Measurements from ENCODE around the gene SGO2. TPM values are rescaled to one million over a fixed set of nuclear protein-coding genes. Genes with fewer than 3 reads are reported as not detected.
A peak's percentile ranks its signal among the peaks of the same experiment; 100 is the strongest.

The SGO2 gene, protein sequence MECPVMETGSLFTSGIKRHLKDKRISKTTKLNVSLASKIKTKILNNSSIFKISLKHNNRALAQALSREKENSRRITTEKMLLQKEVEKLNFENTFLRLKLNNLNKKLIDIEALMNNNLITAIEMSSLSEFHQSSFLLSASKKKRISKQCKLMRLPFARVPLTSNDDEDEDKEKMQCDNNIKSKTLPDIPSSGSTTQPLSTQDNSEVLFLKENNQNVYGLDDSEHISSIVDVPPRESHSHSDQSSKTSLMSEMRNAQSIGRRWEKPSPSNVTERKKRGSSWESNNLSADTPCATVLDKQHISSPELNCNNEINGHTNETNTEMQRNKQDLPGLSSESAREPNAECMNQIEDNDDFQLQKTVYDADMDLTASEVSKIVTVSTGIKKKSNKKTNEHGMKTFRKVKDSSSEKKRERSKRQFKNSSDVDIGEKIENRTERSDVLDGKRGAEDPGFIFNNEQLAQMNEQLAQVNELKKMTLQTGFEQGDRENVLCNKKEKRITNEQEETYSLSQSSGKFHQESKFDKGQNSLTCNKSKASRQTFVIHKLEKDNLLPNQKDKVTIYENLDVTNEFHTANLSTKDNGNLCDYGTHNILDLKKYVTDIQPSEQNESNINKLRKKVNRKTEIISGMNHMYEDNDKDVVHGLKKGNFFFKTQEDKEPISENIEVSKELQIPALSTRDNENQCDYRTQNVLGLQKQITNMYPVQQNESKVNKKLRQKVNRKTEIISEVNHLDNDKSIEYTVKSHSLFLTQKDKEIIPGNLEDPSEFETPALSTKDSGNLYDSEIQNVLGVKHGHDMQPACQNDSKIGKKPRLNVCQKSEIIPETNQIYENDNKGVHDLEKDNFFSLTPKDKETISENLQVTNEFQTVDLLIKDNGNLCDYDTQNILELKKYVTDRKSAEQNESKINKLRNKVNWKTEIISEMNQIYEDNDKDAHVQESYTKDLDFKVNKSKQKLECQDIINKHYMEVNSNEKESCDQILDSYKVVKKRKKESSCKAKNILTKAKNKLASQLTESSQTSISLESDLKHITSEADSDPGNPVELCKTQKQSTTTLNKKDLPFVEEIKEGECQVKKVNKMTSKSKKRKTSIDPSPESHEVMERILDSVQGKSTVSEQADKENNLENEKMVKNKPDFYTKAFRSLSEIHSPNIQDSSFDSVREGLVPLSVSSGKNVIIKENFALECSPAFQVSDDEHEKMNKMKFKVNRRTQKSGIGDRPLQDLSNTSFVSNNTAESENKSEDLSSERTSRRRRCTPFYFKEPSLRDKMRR
- total RNA-seq = 10 to 100 TPM; 25.1 to 46.0 TPM
- 11.9 TPM for polyA plus RNA-seq (ENCODE audit: insufficient read depth, low read depth, low replicate concordance)
- long read RNA-seq, donor 1 = 0 reads
- long read RNA-seq, donor 2 = 0 reads

DNA sequence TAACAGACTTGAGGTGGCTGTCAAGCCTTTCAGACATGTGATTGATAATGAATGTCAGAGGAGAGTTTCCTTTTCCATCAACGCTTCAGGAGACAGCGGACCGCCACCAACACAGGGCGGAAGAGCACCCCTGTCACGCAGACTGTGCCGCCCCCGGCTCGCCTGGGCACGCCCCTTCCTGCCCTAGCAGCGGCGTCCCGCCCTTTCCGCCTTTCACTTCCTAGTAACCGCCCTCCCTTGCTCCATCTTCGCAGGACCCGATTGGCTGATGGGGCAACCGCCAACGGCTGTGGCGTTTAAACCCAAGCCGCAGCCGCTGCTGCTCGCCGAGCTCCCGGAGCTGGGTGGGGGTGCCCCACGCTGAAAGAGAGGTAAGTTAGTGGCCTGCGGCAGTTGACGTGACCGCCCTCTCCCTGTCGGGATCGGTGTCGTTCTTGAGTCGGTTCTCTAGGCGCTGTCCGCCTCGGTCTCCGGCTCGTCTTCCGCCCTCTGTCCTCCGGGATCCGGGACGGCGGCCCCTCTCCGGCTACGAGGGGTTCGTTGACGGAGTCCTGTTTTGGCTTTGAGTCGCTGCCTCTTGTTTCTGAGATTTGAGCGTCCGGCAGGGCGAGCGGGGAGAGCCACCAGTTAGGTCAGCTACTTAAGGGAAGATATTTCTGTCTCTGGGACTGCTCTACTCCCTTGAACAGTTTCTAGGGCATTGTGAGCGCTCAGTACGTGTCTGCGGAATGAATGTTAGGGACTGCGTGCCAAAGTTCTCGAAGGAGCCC is at the start of gene SGO2:
TSS of gene SGO2 (plus strand) at position 326 of the 770 bp plus-strand sequence. CDS start 6,769 bp downstream, outside the sequence.
- no peaks in the 10 kb centered on the region for H3K27me3 ChIP-seq
- TF ChIP-seq, protein P1, sequence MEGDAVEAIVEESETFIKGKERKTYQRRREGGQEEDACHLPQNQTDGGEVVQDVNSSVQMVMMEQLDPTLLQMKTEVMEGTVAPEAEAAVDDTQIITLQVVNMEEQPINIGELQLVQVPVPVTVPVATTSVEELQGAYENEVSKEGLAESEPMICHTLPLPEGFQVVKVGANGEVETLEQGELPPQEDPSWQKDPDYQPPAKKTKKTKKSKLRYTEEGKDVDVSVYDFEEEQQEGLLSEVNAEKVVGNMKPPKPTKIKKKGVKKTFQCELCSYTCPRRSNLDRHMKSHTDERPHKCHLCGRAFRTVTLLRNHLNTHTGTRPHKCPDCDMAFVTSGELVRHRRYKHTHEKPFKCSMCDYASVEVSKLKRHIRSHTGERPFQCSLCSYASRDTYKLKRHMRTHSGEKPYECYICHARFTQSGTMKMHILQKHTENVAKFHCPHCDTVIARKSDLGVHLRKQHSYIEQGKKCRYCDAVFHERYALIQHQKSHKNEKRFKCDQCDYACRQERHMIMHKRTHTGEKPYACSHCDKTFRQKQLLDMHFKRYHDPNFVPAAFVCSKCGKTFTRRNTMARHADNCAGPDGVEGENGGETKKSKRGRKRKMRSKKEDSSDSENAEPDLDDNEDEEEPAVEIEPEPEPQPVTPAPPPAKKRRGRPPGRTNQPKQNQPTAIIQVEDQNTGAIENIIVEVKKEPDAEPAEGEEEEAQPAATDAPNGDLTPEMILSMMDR (IDR thresholded peaks at IDR 0.05) = no peak
- TF ChIP-seq POLR2A (IDR thresholded peaks at IDR 0.05) = peak; percentile 48
- WGBS, 2 donors = 0% methylated on average over 19 to 56 of the region's 56 CpGs
- intact Hi-C loops (cut with DNase I; ENCODE audit: low total_unique reads) = no loop called here
- H3K9me3 ChIP-seq = no peaks in the 10 kb centered on the region
- peaks cover 5% of the 10 kb centered on the region for H3K4me1 ChIP-seq
- peak within 1 kb of the TSS; percentile 67 to 80 for H3K4me3 ChIP-seq
- DNase-seq = peak; percentile 97
- H3K27ac ChIP-seq = peak within 1 kb of the TSS in 1 of 2 donors; percentile 53
- H3K36me3 ChIP-seq (ENCODE audit: low read depth, missing control alignments) = no peaks in the 10 kb centered on the region

DNA sequence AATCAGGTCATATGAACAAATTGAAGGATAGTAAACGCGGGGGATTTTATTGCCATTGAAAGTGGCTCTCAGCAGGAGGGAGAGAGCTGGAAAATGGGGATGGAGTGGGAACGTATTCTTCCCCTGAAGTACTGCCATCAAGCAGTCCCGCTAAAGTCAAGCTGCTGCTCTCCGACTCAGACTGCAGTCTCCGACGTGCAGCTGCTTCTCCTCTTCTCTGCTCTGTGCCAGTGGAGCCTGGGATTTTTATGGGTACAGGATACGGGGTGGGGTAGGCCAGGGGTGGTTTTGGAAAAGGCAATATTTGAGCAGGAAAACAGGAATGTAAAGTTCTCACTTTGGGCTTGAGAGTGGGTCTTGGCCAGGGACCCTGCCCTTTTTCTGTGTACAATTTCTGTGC is 49.2 kb upstream of the SGO2 start:
- no peak for TF ChIP-seq POLR2A (IDR thresholded peaks at IDR 0.05)
- peaks cover 7% of the 10 kb centered on the region for H3K4me1 ChIP-seq
- H3K4me3 ChIP-seq = no peak overlapping the region
- intact Hi-C loops (cut with DNase I; ENCODE audit: low total_unique reads) = loop anchor here (10.0 kb wide), 1 partner anchor 172 kb away; the partner anchor contains the start of gene SPATS2L
- H3K36me3 ChIP-seq (ENCODE audit: low read depth, missing control alignments) = no peaks in the 10 kb centered on the region
- no peaks in the 10 kb centered on the region for H3K27me3 ChIP-seq
- no peak for DNase-seq
- no peak overlapping the region for H3K27ac ChIP-seq
- no peaks in the 10 kb centered on the region for H3K9me3 ChIP-seq
- WGBS, 2 donors = 62 to 76% methylated on average over 8 of the region's 8 CpGs

DNA sequence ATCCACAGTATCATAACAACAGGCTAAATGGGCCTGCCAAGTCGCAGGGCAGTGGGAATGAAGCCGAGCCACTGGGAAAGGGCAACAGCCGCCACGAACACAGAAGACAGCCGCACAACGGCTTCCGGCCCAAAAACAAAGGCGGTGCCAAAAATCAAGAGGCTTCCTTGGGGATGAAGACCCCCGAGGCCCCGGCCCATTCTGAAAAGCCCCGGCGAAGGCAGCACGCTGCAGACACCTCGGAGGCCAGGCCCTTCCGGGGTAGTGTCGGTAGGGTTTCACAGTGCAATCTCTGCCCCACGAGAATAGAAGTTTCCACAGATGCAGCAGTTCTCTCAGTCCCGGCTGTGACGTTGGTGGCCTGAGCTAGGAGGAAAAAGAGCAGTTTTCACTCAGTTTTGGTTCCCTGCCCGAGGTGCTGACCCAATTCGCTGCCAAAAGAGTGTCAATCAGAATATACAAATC is 48.3 kb upstream of the SGO2 start:
- peaks cover 7% of the 10 kb centered on the region for H3K4me1 ChIP-seq
- WGBS, 2 donors = 76 to 80% methylated on average over 16 to 21 of the region's 21 CpGs
- no peak for TF ChIP-seq POLR2A (IDR thresholded peaks at IDR 0.05)
- TF ChIP-seq, protein P1 (IDR thresholded peaks at IDR 0.05) = no peak
- no peaks in the 10 kb centered on the region for H3K9me3 ChIP-seq
- H3K4me3 ChIP-seq = no peak overlapping the region
- DNase-seq = no peak
- no peak overlapping the region for H3K27ac ChIP-seq
- H3K27me3 ChIP-seq = no peaks in the 10 kb centered on the region
- no peaks in the 10 kb centered on the region for H3K36me3 ChIP-seq (ENCODE audit: low read depth, missing control alignments)
- intact Hi-C loops (cut with DNase I; ENCODE audit: low total_unique reads) = loop anchor here (10.0 kb wide), 1 partner anchor 173 kb away; the partner anchor contains the start of gene SPATS2L

DNA sequence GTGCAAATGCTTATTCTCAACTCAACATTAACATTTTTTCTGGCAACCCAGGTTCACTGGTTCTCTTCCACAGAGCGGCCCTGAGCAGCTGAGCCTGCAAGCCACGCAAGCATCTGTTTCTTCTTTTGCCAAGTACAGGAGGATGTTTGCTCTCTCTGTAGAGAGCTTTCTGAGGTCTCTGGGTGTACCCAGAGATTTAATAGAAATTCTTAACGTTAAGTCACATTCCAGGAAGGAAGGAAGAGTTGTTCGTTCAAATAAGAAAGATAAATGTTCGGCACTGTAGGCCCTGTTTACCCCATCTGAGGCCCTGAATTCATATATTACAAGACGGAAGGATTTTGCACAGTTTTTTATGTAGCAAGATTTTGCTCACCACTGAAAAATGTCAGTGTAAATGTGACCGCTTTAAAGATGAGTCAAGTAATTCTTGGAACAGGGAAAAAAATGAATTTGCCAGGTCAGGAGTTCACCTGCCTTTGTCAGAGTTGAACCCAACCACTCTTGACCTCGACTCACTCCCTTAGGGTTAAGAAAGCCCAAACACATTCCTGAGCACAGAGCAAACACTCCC is 46.2 kb upstream of the SGO2 start:
- H3K27me3 ChIP-seq = no peaks in the 10 kb centered on the region
- no peak for TF ChIP-seq POLR2A (IDR thresholded peaks at IDR 0.05)
- TF ChIP-seq, protein P1 (IDR thresholded peaks at IDR 0.05) = no peak
- intact Hi-C loops (cut with DNase I; ENCODE audit: low total_unique reads) = loop anchor here (5.0 to 10.0 kb wide), 2 partner anchors 175 to 497 kb away; partner anchors contain the start of gene SPATS2L

More for the DNA sequence above, 46.2 kb upstream of the SGO2 start:
- DNase-seq = no peak
- peaks cover 7% of the 10 kb centered on the region for H3K4me1 ChIP-seq
- H3K4me3 ChIP-seq = no peak overlapping the region
- WGBS, 2 donors = 49 to 53% methylated on average over 8 of the region's 8 CpGs
- no peaks in the 10 kb centered on the region for H3K36me3 ChIP-seq (ENCODE audit: low read depth, missing control alignments)
- no peaks in the 10 kb centered on the region for H3K9me3 ChIP-seq
- no peak overlapping the region for H3K27ac ChIP-seq
